WERI-Rb-1 (cell line): Measurements from ENCODE around the gene SPRR3.

Experiments used
- DNase-seq: peaks from one replicate; pipeline ENCODE4 v3.0.0-alpha.2; 2020
- H3K27ac ChIP-seq: fragments of 250-450 bp; sonication (Bioruptor Pico); 2 replicates; pipeline ENCODE4 v1.5.1; 2020; ENCODE audit warnings: mild to moderate bottlenecking, moderate library complexity
- H3K27me3 ChIP-seq: fragments of 250-450 bp; sonication (Bioruptor Pico); 2 replicates; pipeline ENCODE4 v1.5.1; 2021; ENCODE audit warnings: mild to moderate bottlenecking, low read depth, moderate library complexity; ENCODE audit not compliant: insufficient read depth, severe bottlenecking
- H3K36me3 ChIP-seq: fragments of 250-450 bp; sonication (Bioruptor Pico); 2 replicates; pipeline ENCODE4 v1.5.1; 2020; ENCODE audit warnings: mild to moderate bottlenecking, moderate library complexity
- H3K4me3 ChIP-seq: 2 replicates; pipeline ENCODE4 v1.5.1; 2011; ENCODE audit warnings: low read depth, mild to moderate bottlenecking, control low read depth, low read length
- H3K9me3 ChIP-seq: fragments of 250-450 bp; sonication (Bioruptor Pico); 2 replicates; pipeline ENCODE4 v1.5.1; 2021; ENCODE audit warnings: mild to moderate bottlenecking, moderate library complexity; ENCODE audit not compliant: severe bottlenecking
- CTCF ChIP-seq: IDR thresholded peaks from 2 replicates; pipeline ENCODE4 v1.5.1; 2011; ENCODE audit warnings: low read depth, mild to moderate bottlenecking, control low read depth, inconsistent platforms, low read length

The SPRR3 gene

GRCh38 chr1:152986578-152986977 lies 15.0 kb upstream of the SPRR3 start:
- Histone ChIP-seq H3K27ac (no peak overlapping the region), H3K27me3 (no peaks in the 10 kb centered on the region), H3K4me3 (no peak overlapping the region), H3K9me3 (peaks cover 5% of the 10 kb centered on the region), H3K36me3 (no peaks in the 10 kb centered on the region)
- no peak for TF ChIP-seq CTCF
- DNase-seq: no peak

- DNase-seq: no peak
- H3K36me3 ChIP-seq: no peaks in the 10 kb centered on the region
- H3K4me3 ChIP-seq: no peak overlapping the region
- no peak for TF ChIP-seq CTCF
- no peak overlapping the region for H3K27ac ChIP-seq
- peaks cover 8% of the 10 kb centered on the region for H3K9me3 ChIP-seq
- no peaks in the 10 kb centered on the region for H3K27me3 ChIP-seq
Observed at GRCh38 chr1:152993186-152993585, 8.4 kb upstream of the SPRR3 start.

GRCh38 chr1:152995842-152996241 lies 5.7 kb upstream of the SPRR3 start:
- no peak for DNase-seq
- H3K4me3 ChIP-seq: no peak overlapping the region
- TF ChIP-seq CTCF: no peak
- no peak overlapping the region for H3K27ac ChIP-seq
- no peaks in the 10 kb centered on the region for H3K27me3 ChIP-seq
- H3K9me3 ChIP-seq: peaks cover 8% of the 10 kb centered on the region
- H3K36me3 ChIP-seq: no peaks in the 10 kb centered on the region

GRCh38 chr1:152996633-152997400 lies 4.7 kb upstream of the SPRR3 start:
- peaks cover 8% of the 10 kb centered on the region for H3K9me3 ChIP-seq
- peak; percentile 93 for DNase-seq
- H3K4me3 ChIP-seq: no peak overlapping the region
- peak overlapping the region; percentile 47 for H3K27ac ChIP-seq
- H3K27me3 ChIP-seq: no peaks in the 10 kb centered on the region
- TF ChIP-seq CTCF: no peak
- H3K36me3 ChIP-seq: no peaks in the 10 kb centered on the region

GRCh38 chr1:152997901-152998300 lies 3.6 kb upstream of the SPRR3 start:
- TF ChIP-seq CTCF: no peak
- DNase-seq: no peak
- Histone ChIP-seq H3K36me3 (no peaks in the 10 kb centered on the region), H3K4me3 (no peak overlapping the region), H3K27ac (no peak overlapping the region), H3K27me3 (no peaks in the 10 kb centered on the region), H3K9me3 (peaks cover 8% of the 10 kb centered on the region)

- Histone ChIP-seq H3K27ac (no peak overlapping the region), H3K36me3 (no peaks in the 10 kb centered on the region), H3K27me3 (no peaks in the 10 kb centered on the region), H3K4me3 (no peak overlapping the region), H3K9me3 (peaks cover 10% of the 10 kb centered on the region)
- no peak for DNase-seq
- no peak for TF ChIP-seq CTCF
Observed at GRCh38 chr1:152998476-152998875, 3.1 kb upstream of the SPRR3 start.
